Stimulated activated CD4-positive, alpha-beta T cell treated with anti-CD3 and anti-CD28 coated beads, Interleukin-1b, Interleukin-23, amount 100 ng/mL, for 24 hours (primary cell): ENCODE measurements around the gene TMEM208.

Source experiments
- DNase-seq, 4 experiments: peaks; one replicate each; pipeline ENCODE4 v3.0.0-alpha.2; 2020; ENCODE audit warnings: low read depth in 4 of 4, low spot score in 1 of 4

Gene TMEM208

DNA sequence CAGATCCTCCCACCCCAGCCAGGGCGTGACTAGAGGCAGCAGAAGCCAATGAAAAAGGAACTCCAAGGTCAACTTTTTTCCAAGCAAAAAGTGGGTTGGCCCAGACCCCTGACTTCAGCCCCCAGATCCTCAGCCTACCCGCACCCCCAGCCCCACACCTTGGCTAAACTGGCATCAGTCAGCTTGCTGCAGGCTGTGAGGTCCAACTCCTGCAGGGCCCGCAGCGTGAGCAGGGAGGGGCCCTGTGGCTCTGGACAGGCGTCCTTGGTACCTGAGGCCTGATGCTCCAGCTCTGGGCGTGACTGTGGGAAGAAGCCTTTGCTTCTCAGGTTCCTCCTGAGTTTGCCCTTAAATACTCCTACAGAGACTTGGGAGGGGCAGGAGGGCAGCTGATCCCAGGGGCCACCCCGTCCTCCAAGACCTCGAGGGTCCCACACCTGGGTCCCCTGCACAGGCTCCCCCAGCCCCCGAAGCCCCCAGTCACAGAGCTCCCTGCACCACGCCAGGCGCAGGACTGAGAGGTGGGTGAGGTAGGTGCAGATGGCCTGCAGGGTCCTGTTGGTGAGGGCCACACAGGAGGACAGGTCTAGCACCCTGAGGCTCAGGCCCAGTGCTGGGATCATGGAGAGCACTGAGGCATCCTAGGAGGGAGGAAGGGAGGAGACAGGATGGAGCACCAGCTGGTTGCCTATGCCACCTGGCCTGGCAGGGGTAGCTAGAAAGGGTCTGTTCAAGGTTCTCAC lies 18.6 kb upstream of the TMEM208 start:
- no peak for DNase-seq

DNA sequence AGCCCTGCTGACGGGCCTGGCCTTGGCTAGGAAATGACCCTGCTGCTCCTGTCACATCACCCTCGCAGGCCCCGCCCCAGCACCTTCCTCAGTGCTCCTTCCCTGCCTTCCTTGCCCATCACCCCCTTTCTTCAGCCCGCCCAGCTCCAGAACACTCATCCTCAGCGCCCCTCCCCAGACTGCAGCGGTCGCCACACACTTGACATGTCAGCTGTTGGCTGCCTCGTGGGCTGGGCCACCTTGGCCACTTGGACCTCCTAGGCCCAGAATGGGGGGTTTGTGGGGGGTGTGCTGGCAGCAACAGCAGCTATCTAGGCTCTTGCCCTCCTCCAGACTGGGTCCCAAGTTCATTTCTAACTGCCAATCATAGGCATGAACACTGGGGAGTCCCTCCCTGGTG lies 17.4 kb upstream of the TMEM208 start:
- no peak for DNase-seq

DNA sequence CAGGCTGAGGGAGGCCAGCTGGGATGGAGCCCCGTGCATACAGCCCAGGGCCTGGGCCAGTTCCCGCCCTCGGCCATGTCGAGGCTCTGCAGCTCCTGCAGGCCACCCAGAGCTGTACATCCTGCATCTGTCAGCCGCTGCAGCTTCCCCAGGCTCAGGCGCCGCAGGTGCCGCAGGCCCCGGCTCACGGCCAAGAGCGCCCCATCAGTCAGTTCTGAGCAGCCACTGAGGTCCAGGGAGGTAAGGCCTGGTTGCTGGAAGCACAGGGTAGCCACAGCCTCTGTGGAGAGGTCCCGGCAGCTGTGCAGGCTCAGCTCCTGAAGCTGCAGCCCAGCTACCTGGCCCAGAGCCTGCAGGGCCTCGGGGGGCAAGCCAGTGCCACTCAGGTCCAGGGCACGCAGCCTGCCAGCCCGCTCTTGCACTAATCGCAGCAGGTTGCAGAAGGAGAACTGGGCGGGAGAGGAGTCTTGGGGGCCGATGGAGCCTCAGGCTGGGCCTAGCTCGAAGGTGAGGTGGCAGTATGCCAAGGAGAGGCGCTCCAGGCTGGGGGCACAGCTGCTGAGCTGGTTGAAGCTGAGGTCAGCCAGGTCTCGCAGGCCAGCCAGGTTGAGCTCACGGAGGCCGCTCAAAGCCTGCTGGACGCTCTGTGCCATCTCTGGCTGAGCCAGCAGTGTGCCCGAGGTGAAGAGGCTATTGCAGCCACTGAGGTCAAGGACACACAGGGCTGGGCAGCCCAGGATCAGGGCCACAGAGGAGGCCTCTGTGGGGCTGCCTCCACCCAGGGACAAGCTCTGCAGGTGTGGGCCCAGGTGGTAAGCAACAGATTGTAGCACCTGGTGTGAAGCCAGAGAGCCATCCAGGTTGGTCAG lies 16.6 kb upstream of the TMEM208 start:
- no peak for DNase-seq

DNA sequence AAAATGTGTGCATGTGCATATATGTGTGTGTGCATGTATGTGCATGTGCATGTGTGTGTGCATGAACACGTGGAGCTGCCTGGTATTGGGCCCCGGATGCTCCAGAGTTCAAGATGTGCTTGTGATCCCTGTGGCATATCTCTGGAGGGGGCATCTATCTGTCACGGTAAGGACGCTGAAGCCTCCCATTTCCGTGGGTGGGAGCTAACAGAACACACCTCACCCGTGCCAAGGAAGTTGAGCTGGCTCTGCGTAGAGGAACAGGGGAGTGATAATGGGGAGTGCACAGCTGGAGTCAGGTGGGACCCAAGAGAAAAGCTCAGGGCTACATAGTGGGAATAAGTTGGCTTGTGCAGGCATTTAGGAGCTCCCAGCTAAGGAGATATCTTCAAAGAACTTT lies 15.3 kb upstream of the TMEM208 start:
- DNase-seq = no peak

DNA sequence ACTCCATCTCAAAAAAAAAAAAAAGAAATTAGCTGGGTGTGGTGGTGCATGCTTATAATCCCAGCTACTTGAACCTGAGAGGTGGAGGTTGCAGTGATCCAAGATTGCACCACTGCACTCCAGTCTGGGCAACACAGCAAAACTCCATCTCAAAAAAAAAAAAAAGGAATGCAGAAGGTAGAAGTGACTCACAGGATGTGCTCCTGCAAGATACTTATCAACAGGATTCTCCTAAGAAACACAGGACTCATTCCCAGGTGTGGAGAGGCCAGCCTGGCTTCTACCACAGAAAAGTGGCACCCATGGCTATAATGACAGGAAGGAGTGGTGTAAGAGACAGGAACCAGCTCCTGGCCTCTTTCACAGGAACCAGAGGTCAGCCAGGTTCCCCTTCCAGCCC lies 14.2 kb upstream of the TMEM208 start:
- DNase-seq = no peak

DNA sequence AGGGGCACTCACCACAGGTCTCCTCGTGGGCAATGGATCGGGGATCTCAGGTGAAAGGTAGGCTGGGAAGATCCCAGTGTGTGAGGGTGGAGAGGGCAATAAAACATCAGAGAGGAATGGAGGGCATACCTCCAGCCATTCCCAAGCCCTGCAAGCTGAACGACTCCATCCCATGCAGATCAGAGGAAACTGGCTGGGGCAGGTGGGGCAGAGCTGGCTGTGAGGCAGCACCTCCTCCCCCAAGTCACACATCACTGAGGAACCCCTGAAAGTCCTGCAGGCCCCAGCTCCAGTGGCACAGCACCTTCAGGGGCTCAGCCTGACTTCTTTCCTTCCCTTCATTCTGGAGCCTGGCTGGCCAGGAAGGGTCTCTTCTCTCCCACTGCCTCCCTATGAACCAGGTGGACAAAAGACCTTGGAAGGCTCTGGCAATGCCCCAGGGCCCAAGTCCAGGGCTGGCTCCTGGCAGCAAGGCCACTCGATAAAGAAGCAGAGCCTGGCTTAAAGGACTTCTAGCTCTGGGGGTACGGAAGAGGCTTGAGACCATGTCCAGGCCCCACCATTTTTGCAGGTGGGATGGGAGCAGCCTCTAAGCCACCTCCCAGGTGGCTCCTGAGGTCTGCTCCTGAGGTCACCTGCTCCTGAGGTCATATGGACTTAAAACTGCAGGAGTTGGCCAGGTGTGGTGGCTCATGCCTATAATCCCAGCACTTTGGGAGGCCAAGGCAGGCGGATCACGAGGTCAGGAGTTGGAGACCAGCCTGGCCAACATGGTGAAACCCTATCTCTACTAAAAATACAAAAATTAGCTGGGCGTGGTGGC lies 13.5 kb upstream of the TMEM208 start:
- no peak for DNase-seq

DNA sequence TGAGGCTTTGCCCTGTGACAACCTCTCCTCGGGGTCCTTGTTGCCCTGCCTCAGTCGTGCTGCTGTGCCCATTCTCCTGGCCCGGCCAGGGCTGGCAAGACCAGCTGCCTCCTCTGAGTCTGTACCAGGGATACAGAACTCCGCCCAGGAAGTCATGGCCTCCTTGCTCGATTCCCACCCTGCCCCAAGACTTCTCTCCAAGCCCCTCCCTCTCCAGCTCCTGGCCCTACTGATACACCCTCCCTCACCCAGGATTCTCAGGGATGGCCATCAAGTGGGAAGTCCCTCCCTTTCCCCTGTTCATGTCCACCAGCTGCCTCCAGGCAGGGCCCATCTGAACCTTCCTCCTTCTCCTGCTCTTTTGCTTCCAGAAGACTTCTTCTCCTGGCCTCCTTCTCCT lies 11.2 kb upstream of the TMEM208 start:
- no peak for DNase-seq

DNA sequence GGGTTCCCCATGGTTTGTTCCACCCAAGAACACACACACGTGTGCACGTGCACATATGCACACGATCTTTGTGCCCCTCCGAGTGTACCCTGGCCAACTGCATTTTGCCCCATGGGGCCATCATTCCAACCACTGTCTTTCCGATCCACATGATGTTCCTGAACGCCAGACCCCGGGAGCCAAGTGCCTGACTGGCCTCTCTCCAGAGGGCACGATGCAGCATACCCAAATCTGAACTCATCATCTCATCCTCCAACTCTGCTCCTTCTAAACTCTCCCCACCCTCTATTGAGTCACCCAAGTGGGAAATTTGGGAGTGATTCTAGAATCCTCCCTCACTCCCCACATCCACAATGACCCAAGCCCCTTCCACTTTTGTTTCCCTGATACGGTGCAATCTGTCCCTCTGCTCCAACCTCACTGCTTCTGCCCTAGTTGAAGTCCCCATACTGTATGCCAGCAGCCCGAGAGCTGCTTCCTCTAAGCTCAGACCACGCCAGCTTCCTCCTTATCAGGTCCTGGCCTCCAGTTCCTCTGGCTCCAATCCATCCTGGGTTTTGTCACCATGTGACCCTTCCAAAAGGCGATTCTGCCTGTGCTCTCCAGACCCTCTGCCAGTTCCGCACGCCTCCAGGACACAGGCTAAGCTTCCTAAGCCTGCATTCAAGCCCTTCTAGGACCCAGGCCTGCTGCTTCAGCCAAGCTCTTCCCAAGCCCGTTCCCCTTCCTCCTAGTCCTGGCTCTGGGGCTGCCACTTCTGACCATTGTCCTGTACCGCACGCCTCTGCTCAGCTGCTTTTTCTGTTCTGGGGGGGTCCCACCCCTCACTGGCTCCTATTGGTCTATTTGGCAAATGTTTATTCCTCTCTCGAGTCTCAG lies 10.1 kb upstream of the TMEM208 start:
- no peak for DNase-seq

DNA sequence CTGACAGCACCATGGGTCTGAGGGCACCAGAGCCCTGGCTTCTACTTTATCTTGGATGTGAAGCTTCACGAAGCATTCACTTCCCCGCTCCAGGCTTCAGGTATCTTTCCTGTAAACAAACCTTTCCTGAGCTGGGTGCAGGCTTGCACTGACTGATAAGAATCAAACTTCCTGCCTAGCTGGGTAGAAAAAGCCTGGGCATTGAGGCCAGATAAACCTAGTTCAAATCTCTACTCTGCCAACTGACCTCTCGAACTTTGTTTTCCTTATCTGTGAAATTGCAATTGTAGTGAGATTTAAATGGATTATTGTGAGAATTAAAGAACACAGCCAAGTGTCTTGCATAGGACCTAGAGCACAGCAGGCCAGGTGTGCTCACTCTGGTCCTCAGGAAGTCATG lies 2.9 kb upstream of the TMEM208 start:
- DNase-seq = no peak

DNA sequence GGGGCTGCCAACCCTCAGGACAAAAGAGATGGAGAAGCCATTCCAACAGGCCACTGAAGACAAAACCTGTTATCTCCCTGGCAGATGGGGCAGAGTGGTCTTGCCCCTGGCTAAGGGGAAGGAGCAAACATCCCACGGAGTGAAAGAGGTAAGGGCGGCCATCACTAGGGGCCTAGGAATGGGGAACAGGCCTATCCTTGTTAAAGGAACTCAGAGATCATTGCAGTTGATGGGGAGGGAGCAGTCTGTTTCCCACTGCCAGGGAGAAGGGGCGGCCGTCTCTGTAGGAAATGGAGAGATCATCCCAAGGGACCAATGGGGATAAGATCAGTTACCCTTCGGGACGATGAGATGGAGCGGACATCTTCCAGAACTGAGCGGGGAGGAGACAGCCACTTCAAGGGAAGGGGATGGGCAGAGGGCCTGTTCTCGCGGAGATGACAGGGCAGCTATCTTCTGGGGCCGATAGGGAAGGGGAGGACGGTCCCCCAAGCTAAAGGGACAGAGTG lies 581 bp upstream of the TMEM208 start:
- DNase-seq = no peak

DNA sequence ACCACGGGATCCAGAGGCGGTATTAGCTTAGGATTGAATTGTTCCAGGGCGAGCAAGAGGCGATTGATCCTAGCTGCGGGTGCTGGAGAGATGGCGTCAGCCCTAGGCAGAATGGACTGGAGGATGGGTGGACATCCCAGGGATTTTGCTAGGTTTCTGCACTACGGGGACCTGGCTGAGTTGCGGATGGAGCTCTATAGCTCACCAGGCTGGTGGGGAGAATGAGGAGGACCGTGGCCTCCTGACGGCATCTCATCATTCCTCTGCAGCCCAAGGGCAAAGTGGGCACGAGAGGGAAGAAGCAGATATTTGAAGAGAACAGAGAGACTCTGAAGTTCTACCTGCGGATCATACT lies 614 bp downstream of the TMEM208 start:
- no peak for DNase-seq

DNA sequence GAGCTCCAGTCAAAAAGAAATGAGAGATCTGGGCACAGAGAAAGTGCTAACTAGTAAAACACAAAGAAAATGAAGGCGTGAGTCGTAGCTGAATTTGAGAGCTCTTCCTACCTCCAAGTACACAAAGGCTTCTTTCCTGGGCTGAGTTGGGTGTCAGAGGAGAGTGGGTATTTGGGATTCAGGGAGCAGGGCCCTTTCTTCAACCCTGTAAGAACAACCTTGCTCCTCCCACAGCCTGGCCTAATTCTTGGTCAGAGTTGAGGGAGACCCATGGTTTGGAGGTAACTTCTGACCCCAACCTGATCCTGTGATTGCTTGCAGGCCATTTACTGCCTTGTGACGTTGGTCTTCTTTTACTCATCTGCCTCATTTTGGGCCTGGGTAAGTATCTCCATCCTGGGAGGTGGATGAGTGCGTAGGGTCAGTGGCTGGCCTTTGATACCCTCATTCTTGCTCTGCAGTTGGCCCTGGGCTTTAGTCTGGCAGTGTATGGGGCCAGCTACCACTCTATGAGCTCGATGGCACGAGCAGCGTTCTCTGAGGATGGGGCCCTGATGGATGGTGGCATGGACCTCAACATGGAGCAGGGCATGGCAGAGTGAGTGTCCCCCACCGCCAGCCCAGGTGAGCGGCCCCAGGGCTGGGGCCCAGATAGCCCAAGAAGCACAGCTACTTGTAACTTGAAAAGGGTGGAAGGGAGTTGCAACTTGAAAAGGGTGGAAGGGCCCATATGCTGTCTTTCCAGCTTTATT lies 1.3 kb downstream of the TMEM208 start:
- DNase-seq = no peak

DNA sequence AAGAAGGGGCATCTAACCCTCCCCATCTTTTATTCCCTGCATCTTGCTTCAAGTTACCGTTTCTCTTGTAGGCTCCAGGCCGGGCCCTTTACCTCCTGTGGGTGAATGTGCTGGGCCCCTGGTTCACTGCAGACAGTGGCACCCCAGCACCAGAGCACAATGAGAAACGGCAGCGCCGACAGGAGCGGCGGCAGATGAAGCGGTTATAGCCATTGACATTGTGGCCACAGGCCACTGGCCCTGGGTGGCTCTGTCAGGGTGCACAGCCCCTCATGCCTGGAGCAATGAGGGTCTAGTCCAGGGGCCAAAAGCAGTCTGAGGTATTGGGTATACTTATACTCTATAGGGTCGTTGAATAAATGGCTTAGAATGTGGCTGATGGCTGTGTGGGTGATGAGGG lies 2.0 kb downstream of the TMEM208 start:
- DNase-seq = no peak

DNA sequence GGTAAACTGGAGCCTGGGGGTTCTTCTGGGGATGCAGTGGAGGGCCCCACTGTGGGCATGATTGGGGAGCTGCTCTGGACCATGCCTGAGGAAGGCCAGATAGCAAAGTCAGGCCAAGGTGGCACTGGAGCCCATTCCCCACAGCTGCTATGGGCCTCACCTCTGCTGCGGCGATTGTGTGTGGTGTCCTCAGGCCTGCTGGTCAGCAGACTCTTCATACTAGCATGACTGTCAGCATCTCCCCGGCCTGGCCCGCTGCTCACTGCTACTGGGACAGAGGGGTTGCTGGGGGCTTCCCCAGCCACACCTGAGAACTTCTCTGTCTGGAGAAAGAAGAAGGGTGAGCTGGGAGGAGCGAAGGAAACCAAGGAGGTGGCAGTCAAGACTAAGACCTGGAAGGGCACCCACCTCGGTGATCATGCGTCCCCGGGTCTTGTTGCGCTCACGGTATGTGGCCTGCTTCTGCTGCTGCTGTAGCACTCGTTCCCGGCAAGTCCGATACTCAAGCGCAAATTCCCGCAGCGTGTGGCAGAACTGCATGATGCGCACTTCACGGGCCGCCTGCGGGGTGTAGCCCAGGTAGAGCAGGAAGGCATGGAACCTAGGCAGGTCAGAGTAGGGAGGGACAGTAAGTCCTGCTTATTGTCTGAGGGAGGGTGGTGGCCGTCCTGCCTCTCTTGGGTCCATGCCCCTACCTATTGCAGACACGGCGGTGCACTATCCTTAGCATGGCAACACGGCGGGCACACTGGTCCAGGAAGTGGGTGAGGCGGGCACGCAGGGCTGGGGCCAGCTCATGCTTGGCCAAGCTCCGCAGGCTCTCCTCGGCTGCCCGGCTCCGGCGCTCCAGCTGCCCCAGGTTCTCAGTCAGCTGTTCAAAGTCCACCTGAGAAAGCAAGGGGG lies 3.2 kb downstream of the TMEM208 start:
- DNase-seq = no peak

DNA sequence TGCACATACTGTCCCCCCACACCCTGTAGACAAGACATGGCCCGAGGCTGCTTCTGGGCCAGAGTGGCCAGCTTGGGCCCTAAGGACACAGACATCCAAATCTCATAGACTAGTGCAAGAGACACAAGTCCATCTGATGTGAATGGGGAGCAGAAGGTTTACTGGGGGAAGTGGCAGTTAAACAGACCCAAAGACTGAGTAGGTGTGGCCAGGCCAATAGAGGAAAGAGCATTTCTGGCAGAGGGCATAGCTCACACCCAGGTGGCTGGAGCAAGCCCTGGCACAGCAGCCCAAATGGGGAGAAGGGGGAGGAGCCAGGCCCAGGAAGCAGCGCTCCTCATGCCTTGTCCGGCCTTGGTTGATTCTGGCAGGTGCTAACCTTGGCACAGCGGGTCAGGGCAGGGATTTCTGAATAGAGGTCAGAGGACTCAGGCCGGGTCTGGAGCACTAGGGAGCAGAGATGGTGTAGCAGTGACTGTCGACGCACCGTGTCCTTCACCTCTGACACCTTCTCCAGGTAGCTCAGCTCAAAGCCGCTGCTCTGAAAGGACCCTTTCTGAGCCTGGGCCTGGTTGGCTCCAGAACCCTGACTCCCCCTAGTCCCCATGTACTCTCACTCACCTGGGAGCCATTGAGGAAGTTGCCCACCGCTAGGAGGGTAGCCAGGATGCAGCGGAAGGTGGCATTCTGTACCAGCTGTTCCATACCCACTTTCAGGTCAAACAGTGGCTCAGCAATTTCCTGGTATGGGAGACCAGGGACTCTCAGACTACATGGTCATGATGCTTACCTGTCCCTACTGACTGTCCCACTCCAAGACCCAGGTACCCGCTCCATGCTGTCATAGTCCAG lies 4.1 kb downstream of the TMEM208 start:
- DNase-seq = no peak

DNA sequence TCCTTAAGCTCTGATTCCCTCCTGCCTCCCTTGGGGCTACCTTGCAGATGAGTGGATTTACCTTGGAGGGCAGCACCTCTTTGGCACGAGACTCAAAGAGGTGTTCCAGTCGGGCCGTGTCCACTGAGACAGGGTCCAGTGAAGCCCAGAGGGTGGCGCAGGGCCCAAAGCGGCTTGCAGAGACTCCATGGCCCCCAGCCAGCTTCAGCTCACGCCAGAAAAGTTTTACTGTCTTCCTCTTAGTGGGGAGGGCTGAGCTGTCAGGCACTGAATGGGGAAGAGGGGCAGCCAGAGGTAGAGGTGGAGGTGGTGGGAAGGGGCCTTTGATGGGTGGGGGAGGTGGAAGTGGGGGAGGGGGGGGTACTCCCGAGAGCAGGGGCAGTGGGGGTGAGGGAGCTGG lies 6.7 kb downstream of the TMEM208 start:
- no peak for DNase-seq

DNA sequence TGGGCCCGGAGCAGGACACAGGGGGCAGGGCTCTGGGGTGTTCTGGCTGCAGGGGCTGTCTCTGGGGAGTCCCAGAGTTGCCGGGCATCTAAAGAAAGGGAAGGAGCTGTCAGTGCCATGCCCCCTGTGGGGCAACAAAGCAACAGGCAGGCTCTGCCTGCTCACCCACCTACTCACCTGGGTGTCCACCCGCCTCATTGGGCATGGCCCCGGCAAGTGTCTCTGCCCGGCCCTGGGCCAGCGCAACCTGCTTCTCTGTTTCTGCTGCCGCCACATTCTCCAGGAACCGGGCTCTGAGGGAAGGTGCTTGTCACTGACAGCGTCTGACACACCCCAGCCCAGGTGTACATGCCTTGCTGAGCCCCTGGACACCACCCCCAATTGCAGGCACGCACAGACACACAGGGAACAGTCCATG lies 7.3 kb downstream of the TMEM208 start:
- DNase-seq = no peak
